Naive thymus-derived CD4-positive, alpha-beta T cell (primary cell): Measurements from ENCODE around the gene DLL4. TPM values are rescaled to one million over a fixed set of nuclear protein-coding genes. Genes with fewer than 3 reads are reported as not detected.
"Not testable (repeated sequence)": the region's sequence is repeated elsewhere in the genome, so short reads cannot be mapped to it uniquely, and the experiment has no call there.

ENCODE experiments used
- ATAC-seq: fragments of 150-1000 bp; cut with Tn5 transposase; 2 replicates; pipeline ENCODE4 v1.10.0; 2021; ENCODE audit warnings: mild to moderate bottlenecking, moderate library complexity
- CTCF ChIA-PET: fragments of 350-600 bp; sonication (Branson Sonifier 250); formaldehyde crosslinking; loops from one replicate; lab custom pipeline; 2021; ENCODE audit warnings: antibody characterized with exemption; lab: Charles Lee
- POLR2A ChIA-PET: fragments of 350-600 bp; sonication (Branson Sonifier 250); formaldehyde crosslinking; loops from one replicate; lab custom pipeline; 2021; ENCODE audit warnings: antibody characterized with exemption, inconsistent platforms; lab: Charles Lee
- DNase-seq, 9 donors: peaks; one replicate each; pipeline versions ENCODE4 v3.0.0 to v3.0.0-alpha.2; 2020 to 2022; ENCODE audit warnings: mixed read lengths in 1 of 9
- H3K27ac ChIP-seq: one replicate; pipeline ENCODE4 v1.7.0; 2013; ENCODE audit warnings: mild to moderate bottlenecking, low read depth, low read length, moderate library complexity
- H3K27me3 ChIP-seq, 2 donors: one replicate each; pipeline ENCODE4 v1.7.0; 2013; ENCODE audit warnings: low read length in 2 of 2, mild to moderate bottlenecking in 2 of 2, moderate library complexity in 2 of 2; ENCODE audit not compliant: control insufficient read depth in 2 of 2, insufficient read depth in 2 of 2
- H3K36me3 ChIP-seq, 3 experiments: 1 replicate in 2 of 3; 2 replicates in 1 of 3; pipeline ENCODE4 v1.7.0; 2013; ENCODE audit warnings: low read length in 3 of 3, mild to moderate bottlenecking in 3 of 3, moderate library complexity in 1 of 3; ENCODE audit not compliant: insufficient read depth in 3 of 3, control insufficient read depth in 2 of 3
- H3K4me1 ChIP-seq, 2 donors: one replicate each; pipeline ENCODE4 v1.7.0; 2013; ENCODE audit warnings: low read length in 2 of 2, mild to moderate bottlenecking in 2 of 2, moderate library complexity in 1 of 2; ENCODE audit not compliant: control insufficient read depth in 2 of 2, insufficient read depth in 2 of 2
- H3K4me3 ChIP-seq: 2 replicates; pipeline ENCODE4 v1.7.0; 2013; ENCODE audit warnings: mild to moderate bottlenecking, low read length
- H3K9me3 ChIP-seq, 3 experiments: 1 replicate in 2 of 3; 2 replicates in 1 of 3; pipeline ENCODE4 v1.7.0; 2013; ENCODE audit warnings: low read length in 3 of 3; ENCODE audit not compliant: control insufficient read depth in 2 of 3
- H3K27ac Mint-ChIP-seq, 9 donors: one replicate each; pipeline ENCODE4 v1.8.0; 2020 to 2022; ENCODE audit warnings: mixed read lengths in 9 of 9, mild to moderate bottlenecking in 8 of 9, moderate library complexity in 5 of 9, inconsistent platforms in 2 of 9
- H3K27me3 Mint-ChIP-seq, 5 donors: one replicate each; pipeline ENCODE4 v1.8.0; 2021 to 2022; ENCODE audit warnings: mixed read lengths in 5 of 5, mild to moderate bottlenecking in 1 of 5
- H3K36me3 Mint-ChIP-seq, 5 donors: one replicate each; pipeline ENCODE4 v1.8.0; 2020 to 2022; ENCODE audit warnings: mixed read lengths in 5 of 5, mild to moderate bottlenecking in 3 of 5, inconsistent platforms in 1 of 5
- H3K4me1 Mint-ChIP-seq, 7 donors: one replicate each; pipeline ENCODE4 v1.8.0; 2020 to 2022; ENCODE audit warnings: mixed read lengths in 7 of 7, mild to moderate bottlenecking in 3 of 7, inconsistent platforms in 1 of 7
- H3K4me3 Mint-ChIP-seq, 10 donors: one replicate each; pipeline ENCODE4 v1.8.0; 2020 to 2022; ENCODE audit warnings: mild to moderate bottlenecking in 10 of 10, mixed read lengths in 10 of 10, moderate library complexity in 6 of 10, inconsistent platforms in 2 of 10
- H3K9me3 Mint-ChIP-seq, 11 donors: one replicate each; pipeline ENCODE4 v1.8.0; 2020 to 2022; ENCODE audit warnings: mixed read lengths in 11 of 11, mild to moderate bottlenecking in 4 of 11, inconsistent platforms in 1 of 11, moderate library complexity in 1 of 11
- intact Hi-C, 2 donors: fragments of 100-400 bp; cut with micrococcal nuclease; formaldehyde crosslinking; loops; one replicate each; pipeline ENCODE4 v1.15.1; 2023
- polyA plus RNA-seq, 2 donors: library from polyadenylated mRNA; unstranded; fragments of 300-500 nt; fragmentation: Illumina TruSeq; gene quantifications; one replicate each; pipeline ENCODE4 v1.2.3, GENCODE V29; 2021
- total RNA-seq, 6 experiments: library from RNA in 5 of 6; stranded (reverse) in 5 of 6; gene quantifications; 1 replicate in 5 of 6; 2 replicates in 1 of 6; pipeline ENCODE4 v1.2.3 and lab custom pipeline; 2021 to 2026

Gene DLL4
- total and polyA plus RNA-seq, 7 experiments from 2014 or later: not detected

DNA sequence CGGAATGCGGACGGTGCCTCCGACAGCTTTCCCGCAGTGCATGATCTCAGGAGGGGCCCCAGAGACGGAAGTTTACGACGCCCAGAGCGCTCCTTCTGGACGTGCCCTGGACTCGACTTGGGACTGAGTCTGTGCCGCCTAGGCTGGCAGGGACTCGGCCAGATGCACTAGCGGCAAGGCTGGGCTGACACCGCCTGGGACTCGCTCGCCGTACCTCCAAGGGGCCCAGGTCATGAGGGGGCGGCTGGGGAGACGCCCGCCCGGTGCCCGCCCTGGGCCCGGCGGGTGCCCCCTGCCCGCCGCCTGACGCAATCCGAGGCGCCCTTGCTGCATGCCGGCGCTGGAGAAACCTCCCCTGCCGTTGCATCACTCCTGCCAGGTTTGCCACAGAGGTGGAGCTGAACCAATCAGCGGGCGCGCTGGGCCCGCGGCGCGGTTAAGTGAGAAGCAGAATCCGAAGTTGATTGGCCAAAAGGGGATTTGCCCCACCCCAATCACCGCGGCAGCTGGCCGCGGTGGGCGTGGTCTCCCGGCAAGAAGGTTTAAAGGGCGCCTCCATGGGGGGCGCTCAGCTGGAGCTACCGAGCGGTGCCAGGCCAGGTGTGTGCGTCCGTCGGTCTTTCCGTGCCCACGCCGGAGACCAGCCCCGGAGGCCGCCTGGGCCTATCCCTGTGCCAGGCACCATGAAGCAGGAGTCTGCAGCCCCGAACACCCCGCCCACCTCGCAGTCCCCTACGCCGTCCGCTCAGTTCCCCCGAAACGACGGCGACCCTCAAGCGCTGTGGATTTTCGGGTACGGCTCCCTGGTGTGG is 24.0 kb downstream of the DLL4 start, which contains the start of gene CHAC1:
Gene CHAC1, plus strand, starts transcription at position 571 of the 812 bp plus-strand sequence. Its CDS starts 113 bp downstream, at position 684.
- peaks cover 0 to 4% (median 0%) of the 10 kb centered on the region in 5 donors for H3K27me3 Mint-ChIP-seq
- H3K27me3 ChIP-seq: no peaks in the 10 kb centered on the region
- POLR2A ChIA-PET: interaction anchor here (1.2 to 3.9 kb wide), 3 partner anchors 11 to 278 kb away, joined by 3 to 34 read pairs (median 3); partner anchors contain the start of gene CHP1
- H3K4me3 ChIP-seq: peak within 1 kb of the TSS; percentile 68
- intact Hi-C loops: loop anchor here (1.0 to 5.0 kb wide), 15 partner anchors 11 to 821 kb away; partner anchors contain the start of genes CHP1 (in 2 of the 2), DNAJC17 (in 2 of the 2), ZFYVE19 (in 2 of the 2) and EXD1 (in 1 of the 2)
- DNase-seq (peak; percentile 79 to 97 (median 94)), ATAC-seq (peak; percentile 98)
- H3K36me3 Mint-ChIP-seq: peaks cover 0 to 8% (median 0%) of the 10 kb centered on the region in 5 donors
- peaks cover 10 to 14% of the 10 kb centered on the region in 2 donors for H3K4me1 ChIP-seq
- H3K27ac Mint-ChIP-seq: peak within 1 kb of the TSS in 8 of 9 donors; percentile 76 to 95 (median 88)
- H3K4me3 Mint-ChIP-seq: peak within 1 kb of the TSS; percentile 87 to 96 (median 94)
- no peaks in the 10 kb centered on the region for H3K36me3 ChIP-seq
- H3K4me1 Mint-ChIP-seq: peaks cover 7 to 34% (median 19%) of the 10 kb centered on the region in 7 donors
- no peaks in the 10 kb centered on the region for H3K9me3 ChIP-seq
- peak within 1 kb of the TSS; percentile 74 for H3K27ac ChIP-seq
- CTCF ChIA-PET: interaction anchor here (1.6 to 2.1 kb wide), 2 partner anchors 11 to 59 kb away, joined by 4 to 10 read pairs; partner anchors contain the start of gene VPS18
- H3K9me3 Mint-ChIP-seq: peaks cover 0 to 2% (median 0%) of the 10 kb centered on the region in 11 donors

DNA sequence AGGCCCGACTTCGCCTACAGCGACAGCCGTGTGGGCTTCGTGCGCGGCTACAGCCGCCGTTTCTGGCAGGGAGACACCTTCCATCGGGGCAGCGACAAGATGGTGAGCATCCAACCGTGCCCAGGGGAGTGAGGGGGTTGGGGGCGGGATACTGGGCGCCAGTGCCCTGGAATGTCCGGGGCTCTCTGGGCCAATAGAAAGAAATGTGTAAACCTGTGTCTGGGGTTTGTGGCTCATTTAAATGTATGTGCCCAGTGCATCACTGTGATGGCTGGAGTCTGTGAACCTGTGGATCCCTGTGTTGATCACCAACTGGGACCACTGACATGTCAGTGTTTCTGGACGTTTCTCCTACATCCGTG is 24.6 kb downstream of the DLL4 start:
- DNase-seq: no peak
- peaks cover 10 to 14% of the 10 kb centered on the region in 2 donors for H3K4me1 ChIP-seq
- peaks cover 9 to 34% (median 19%) of the 10 kb centered on the region in 7 donors for H3K4me1 Mint-ChIP-seq
- H3K27ac Mint-ChIP-seq: peak overlapping the region in 7 of 9 donors; percentile 63 to 95 (median 86)
- peak overlapping the region; percentile 53 for H3K27ac ChIP-seq
- ChIA-PET POLR2A (interaction anchor here (1.3 to 3.9 kb wide), 2 partner anchors 12 to 28 kb away, joined by 3 to 34 read pairs; no protein-coding TSS in a partner anchor), CTCF (interaction anchor here (1.6 to 2.1 kb wide), 2 partner anchors 12 to 60 kb away, joined by 4 to 10 read pairs; partner anchors contain the start of gene VPS18)
- no peaks in the 10 kb centered on the region for H3K36me3 ChIP-seq
- H3K9me3 ChIP-seq: no peaks in the 10 kb centered on the region
- ATAC-seq: no peak
- no peaks in the 10 kb centered on the region for H3K27me3 ChIP-seq
- peaks cover 0 to 2% (median 0%) of the 10 kb centered on the region in 11 donors for H3K9me3 Mint-ChIP-seq
- H3K36me3 Mint-ChIP-seq: peaks cover 0 to 8% (median 0%) of the 10 kb centered on the region in 5 donors
- peak overlapping the region; percentile 68 for H3K4me3 ChIP-seq
- intact Hi-C loops: loop anchor here (1.0 to 5.0 kb wide), 15 partner anchors 11 to 821 kb away; partner anchors contain the start of genes CHP1 (in 2 of the 2), DNAJC17 (in 2 of the 2), ZFYVE19 (in 2 of the 2) and EXD1 (in 1 of the 2)
- peaks cover 0 to 4% (median 0%) of the 10 kb centered on the region in 5 donors for H3K27me3 Mint-ChIP-seq
- peak overlapping the region; percentile 87 to 96 (median 94) for H3K4me3 Mint-ChIP-seq

DNA sequence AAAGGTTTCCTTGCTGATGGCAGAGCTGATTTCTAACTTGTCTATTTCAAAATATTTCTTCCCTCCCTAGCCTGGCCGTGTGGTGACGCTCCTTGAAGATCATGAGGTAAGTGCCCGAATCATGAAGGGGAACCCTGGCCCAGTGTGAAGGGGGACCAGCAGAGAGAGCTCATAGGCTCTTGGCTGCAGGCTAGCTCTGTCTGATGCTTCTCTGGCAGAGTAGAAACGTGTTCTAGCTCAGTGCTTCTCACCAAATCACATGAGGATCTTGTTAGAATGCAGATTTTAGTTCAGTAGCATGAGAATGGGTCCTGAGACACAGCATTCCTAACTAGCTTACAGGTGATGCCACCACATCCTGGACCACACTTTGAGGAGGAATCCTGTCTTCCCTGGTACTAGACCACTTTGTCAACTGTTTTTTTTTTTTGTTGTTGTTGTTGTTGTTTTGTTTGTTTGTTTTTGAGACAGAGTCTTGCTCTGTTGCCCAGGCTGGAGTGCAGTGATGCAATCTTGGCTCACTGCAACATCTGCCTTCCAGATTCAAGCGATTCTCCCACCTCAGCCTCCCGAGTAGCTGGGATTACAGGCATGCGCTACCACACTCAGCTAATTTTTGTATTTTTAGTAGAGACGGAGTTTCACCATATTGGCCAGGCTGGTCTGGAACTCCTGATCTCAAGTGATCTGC is 25.2 kb downstream of the DLL4 start:
- CTCF ChIA-PET: interaction anchor here (0.6 to 1.6 kb wide), 3 partner anchors 51 to 72 kb away, joined by 3 to 4 read pairs (median 3); partner anchors contain the start of gene VPS18
- ATAC-seq, DNase-seq, H3K27ac ChIP-seq, H3K9me3 ChIP-seq, H3K27me3 Mint-ChIP-seq, H3K9me3 Mint-ChIP-seq, H3K27me3 ChIP-seq, H3K36me3 ChIP-seq, H3K36me3 Mint-ChIP-seq: not testable (repeated sequence)
- Mint-ChIP-seq H3K4me1 (peaks cover 12 to 34% (median 16%) of the 10 kb centered on the region in 7 donors), H3K27ac (peak overlapping the region in 8 of 9 donors; percentile 22 to 95 (median 74)), H3K4me3 (peak overlapping the region; percentile 87 to 96 (median 94))
- H3K4me3 ChIP-seq: peak overlapping the region; percentile 68
- POLR2A ChIA-PET: interaction anchor here (0.6 to 3.9 kb wide), 2 partner anchors 9 to 12 kb away, joined by 7 to 34 read pairs; no protein-coding TSS in a partner anchor
- intact Hi-C loops: loop anchor here in 1 of 2 donors (5.0 kb wide), 1 partner anchor 278 kb away; the partner anchor contains the start of genes CHP1 and EXD1
- H3K4me1 ChIP-seq: peaks cover 10 to 14% of the 10 kb centered on the region in 2 donors

DNA sequence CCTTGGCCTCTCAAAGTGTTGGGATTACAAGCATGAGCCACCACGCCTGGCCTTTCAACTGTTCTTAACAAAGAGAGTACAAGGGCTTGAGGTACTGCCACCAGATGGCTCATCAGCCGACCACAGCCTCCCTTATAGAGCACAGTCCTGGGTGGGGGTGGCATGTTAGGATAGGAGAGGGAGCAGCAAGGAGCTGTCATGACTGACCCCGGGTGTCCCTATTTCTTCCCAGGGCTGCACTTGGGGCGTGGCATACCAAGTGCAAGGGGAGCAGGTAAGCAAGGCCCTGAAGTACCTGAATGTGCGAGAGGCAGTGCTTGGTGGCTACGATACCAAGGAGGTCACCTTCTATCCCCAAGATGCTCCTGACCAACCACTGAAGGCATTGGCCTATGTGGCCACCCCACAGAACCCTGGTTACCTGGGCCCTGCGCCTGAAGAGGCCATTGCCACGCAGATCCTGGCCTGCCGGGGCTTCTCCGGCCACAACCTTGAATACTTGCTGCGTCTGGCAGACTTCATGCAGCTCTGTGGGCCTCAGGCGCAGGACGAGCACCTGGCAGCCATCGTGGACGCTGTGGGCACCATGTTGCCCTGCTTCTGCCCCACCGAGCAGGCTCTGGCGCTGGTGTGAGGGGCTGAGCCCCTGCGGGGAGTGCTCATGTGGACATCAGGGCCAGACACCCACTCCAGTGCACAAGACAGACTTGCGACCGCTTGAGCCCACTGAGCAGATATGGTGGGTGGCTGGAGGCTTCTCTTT is 26.2 kb downstream of the DLL4 start:
- POLR2A ChIA-PET: no interaction called here
- H3K27ac Mint-ChIP-seq: no peak overlapping the region

DNA sequence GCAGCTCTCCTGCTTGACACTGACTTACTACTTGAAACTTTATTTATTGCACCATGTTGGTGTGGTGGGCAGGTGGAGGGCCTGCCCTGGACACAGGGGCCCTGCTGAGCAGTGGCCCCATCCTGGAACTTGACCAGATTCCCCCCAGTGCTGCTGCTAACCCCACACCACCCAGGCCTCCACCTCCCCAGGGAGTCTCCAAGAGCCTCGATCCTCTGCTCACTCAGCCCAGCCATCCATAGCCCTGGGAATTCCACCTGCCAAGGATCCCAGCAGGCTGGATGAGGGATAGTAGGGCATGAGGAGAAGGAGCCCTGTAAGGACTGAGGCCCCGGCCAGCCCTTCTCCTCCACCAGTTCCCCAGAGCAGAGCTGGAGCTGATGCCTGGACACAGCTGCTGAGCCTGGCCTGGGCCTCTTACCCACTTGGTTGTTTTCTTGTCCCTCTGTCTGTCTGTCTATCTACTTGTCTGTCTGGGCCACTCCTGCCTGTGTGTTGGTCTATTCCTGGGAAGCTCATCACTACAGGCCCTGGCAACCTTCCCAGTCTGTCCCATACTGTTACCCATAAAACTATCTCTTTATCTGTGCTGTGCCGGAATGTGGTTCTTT is 26.9 kb downstream of the DLL4 start:
- peak overlapping the region in 3 of 10 donors; percentile 21 to 64 (median 29) for H3K4me3 Mint-ChIP-seq
- peaks cover 0 to 2% (median 0%) of the 10 kb centered on the region in 11 donors for H3K9me3 Mint-ChIP-seq
- ATAC-seq: no peak
- no peaks in the 10 kb centered on the region for H3K27me3 Mint-ChIP-seq
- H3K4me1 Mint-ChIP-seq: peaks cover 12 to 42% (median 15%) of the 10 kb centered on the region in 7 donors
- POLR2A ChIA-PET: interaction anchor here (0.6 to 1.4 kb wide), 2 partner anchors 14 to 43 kb away, joined by 3 to 6 read pairs; no protein-coding TSS in a partner anchor
- H3K4me1 ChIP-seq: peaks cover 10 to 14% of the 10 kb centered on the region in 2 donors
- CTCF ChIA-PET: no interaction called here
- intact Hi-C loops: no loop called here
- no peaks in the 10 kb centered on the region for H3K27me3 ChIP-seq
- H3K36me3 ChIP-seq: no peaks in the 10 kb centered on the region
- no peak for DNase-seq
- H3K27ac Mint-ChIP-seq: peak overlapping the region in 2 of 9 donors; percentile 37 to 68
- H3K9me3 ChIP-seq: no peaks in the 10 kb centered on the region
- no peak overlapping the region for H3K4me3 ChIP-seq
- no peak overlapping the region for H3K27ac ChIP-seq
- peaks cover 0 to 8% (median 0%) of the 10 kb centered on the region in 5 donors for H3K36me3 Mint-ChIP-seq

More for the DNA sequence above, 26.2 kb downstream of the DLL4 start:
- intact Hi-C loops: no loop called here
- Histone ChIP-seq H3K4me1 (peaks cover 10 to 14% of the 10 kb centered on the region in 2 donors), H3K4me3 (no peak overlapping the region), H3K9me3 (no peaks in the 10 kb centered on the region), H3K27ac (no peak overlapping the region), H3K27me3 (no peaks in the 10 kb centered on the region), H3K36me3 (no peaks in the 10 kb centered on the region)
- CTCF ChIA-PET: interaction anchor here (0.6 kb wide), 1 partner anchor 73 kb away, joined by 3 read pairs; no protein-coding TSS in a partner anchor
- Mint-ChIP-seq H3K9me3 (peaks cover 0 to 2% (median 0%) of the 10 kb centered on the region in 11 donors), H3K4me1 (peaks cover 12 to 42% (median 15%) of the 10 kb centered on the region in 7 donors), H3K36me3 (peaks cover 0 to 8% (median 0%) of the 10 kb centered on the region in 5 donors), H3K4me3 (peak overlapping the region in 4 of 10 donors; percentile 44 to 93 (median 78)), H3K27me3 (no peaks in the 10 kb centered on the region)
- ATAC-seq (no peak), DNase-seq (no peak)
